AG04449 (cell line): ENCODE measurements around the gene CEP72.

Source experiments
- CTCF ChIA-PET: fragments of 350-600 bp; formaldehyde crosslinking; extraction: SDS; loops from one replicate; lab custom pipeline; 2021; ENCODE audit warnings: antibody characterized with exemption; lab: Yijun Ruan, JAX
- POLR2A ChIA-PET: fragments of 400-600, 350-600 bp; formaldehyde crosslinking; extraction: SDS; loops from one replicate; lab custom pipeline; 2020; ENCODE audit warnings: antibody characterized with exemption, inconsistent platforms; lab: Yijun Ruan, JAX
- DNase-seq: peaks from one replicate; pipeline ENCODE4 v3.0.0-alpha.2; 2010; ENCODE audit warnings: low read depth, low spot score
- H3K4me3 ChIP-seq: 2 replicates; pipeline ENCODE4 v1.5.1; 2011; ENCODE audit warnings: low read depth, mild to moderate bottlenecking, control low read depth, low read length
- TF ChIP-seq, protein P1 (sequence below): IDR thresholded peaks from one replicate; pipeline ENCODE4 v1.5.1; 2011; ENCODE audit warnings: mild to moderate bottlenecking, moderate library complexity, low read length, control low read depth, inconsistent platforms; ENCODE audit not compliant: insufficient read depth; ENCODE audit errors: missing control alignments

CEP72 gene

DNA sequence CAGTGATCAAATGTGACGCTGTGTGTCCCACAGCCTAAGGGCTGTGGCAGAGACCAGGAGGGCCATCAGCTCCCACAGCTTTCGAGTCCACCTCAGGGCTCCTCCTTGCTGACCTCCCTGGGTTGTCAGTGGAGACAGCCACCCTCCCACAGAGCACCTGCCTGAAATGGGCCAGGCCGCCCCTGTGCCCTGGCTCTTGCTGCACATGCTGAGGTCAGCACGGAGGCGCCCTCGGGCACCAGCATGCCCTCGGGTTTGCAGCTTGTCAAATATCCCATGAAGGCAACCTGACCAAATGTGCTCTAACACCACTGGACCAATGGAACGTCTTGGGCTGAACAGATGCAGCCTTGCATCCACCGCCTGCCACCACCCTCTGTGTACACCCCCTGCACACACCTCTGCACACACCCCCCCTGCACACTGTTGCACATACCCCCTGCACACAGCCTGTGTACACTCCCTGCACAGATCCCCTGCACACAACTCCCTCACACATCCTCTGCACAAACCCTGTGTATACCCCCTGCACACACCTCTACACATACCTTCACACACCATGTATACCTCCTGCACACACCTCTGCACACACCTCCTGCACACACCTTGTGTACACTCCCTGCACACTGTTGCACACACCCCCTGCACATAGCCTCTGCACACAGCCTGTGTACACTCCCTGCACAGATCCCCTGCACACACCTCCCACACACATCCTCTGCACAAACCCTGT, 2.0 kb upstream of the CEP72 start:
- ChIA-PET CTCF (no interaction called here), POLR2A (no interaction called here)
- TF ChIP-seq, protein P1, sequence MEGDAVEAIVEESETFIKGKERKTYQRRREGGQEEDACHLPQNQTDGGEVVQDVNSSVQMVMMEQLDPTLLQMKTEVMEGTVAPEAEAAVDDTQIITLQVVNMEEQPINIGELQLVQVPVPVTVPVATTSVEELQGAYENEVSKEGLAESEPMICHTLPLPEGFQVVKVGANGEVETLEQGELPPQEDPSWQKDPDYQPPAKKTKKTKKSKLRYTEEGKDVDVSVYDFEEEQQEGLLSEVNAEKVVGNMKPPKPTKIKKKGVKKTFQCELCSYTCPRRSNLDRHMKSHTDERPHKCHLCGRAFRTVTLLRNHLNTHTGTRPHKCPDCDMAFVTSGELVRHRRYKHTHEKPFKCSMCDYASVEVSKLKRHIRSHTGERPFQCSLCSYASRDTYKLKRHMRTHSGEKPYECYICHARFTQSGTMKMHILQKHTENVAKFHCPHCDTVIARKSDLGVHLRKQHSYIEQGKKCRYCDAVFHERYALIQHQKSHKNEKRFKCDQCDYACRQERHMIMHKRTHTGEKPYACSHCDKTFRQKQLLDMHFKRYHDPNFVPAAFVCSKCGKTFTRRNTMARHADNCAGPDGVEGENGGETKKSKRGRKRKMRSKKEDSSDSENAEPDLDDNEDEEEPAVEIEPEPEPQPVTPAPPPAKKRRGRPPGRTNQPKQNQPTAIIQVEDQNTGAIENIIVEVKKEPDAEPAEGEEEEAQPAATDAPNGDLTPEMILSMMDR = no peak
- no peak overlapping the region for H3K4me3 ChIP-seq
- no peak for DNase-seq

DNA sequence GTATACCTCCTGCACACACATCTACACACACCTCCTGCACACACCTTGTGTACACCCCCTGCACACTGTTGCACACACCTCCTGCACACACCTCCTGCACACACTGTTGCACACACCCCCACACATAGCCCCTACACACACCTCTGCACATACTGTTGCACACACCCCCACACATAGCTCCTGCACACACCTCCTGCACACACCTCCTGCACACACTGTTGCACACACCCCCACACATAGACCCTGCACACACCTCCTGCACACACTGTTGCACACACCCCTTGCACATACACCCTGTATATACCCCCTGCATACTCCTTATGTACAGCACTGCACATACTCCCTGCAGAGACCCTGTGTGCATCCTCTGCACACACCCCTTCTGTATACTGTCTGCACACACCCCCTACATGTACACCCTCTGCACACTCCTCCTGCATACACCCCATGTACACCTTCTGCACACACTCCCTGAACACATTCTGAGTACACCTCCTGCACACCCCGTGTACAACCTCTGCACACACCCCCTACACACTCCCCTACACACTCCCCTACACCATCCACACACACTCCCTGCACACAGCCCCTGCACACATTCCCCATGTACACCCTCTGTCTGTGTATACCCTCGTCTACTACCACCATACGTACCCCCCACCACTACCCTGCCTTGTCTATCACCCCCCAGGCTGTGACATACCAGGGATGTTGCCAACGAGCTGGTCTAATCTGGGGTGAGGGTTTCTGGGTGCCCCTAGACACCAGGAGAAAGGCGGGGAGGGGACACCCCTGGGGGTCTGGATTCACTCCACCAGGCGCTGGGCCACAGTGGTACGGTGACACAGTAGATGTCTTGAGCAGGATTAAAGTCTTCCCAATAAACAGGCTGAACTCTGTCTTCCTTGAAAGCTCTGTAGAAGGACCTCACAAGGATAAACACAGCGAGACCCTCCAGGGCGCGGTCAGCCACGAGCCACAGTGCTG, 1.1 kb upstream of the CEP72 start:
- TF ChIP-seq, protein P1 = no peak
- H3K4me3 ChIP-seq = peak overlapping the region; percentile 84
- DNase-seq = no peak
- CTCF ChIA-PET = no interaction called here
- POLR2A ChIA-PET = no interaction called here

DNA sequence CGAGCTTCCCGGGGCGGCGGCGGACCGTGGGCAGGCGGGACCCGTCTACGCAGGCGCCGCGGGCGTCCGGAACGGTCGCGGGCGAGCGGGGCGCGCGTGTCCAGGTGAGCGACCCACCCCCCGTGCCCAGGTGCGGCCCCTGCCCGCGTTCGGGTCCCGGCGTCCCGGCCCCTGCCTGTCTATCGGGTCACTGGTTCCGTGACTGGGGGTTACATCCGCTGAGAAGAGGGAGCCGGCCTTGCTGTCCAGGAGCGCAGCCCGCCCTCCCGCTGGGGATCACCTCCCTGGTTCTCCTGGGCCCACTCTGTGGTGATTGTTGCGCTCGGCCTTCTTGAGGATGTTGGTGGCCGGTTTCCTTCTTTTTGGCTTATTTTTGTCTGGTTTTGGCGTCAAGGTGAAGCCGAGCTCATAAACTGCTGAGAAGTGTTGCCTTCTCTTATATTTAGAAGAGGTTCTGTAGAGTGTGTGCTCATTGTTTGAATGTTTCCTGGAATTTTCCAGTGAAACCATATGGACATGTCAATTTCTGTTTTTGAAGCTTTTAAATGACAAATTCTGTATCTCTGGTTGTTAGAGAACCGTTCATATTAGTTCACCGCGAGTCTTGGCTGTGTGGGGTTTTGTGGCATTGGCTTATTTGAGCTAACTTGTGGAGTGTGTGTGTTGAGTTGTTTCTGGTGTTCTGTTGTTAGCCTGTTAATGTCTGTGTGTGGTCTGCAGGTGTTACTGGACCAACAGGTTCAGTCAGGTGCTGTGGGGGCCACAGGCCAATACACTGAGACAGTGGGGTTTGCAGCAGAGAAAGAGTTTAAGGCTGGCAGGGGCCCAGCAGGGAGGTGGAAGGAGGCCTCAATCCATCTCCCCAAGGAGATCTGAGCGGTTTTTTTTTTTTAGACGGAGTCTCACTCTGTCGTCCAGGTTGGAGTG, 621 bp downstream of the CEP72 start:
- DNase-seq = no peak
- H3K4me3 ChIP-seq = peak overlapping the region; percentile 84
- TF ChIP-seq, protein P1 = no peak
- POLR2A ChIA-PET = no interaction called here
- CTCF ChIA-PET = interaction anchor here (1.0 kb wide), 1 partner anchor 296 kb away, joined by 3 read pairs; no protein-coding TSS in a partner anchor

DNA sequence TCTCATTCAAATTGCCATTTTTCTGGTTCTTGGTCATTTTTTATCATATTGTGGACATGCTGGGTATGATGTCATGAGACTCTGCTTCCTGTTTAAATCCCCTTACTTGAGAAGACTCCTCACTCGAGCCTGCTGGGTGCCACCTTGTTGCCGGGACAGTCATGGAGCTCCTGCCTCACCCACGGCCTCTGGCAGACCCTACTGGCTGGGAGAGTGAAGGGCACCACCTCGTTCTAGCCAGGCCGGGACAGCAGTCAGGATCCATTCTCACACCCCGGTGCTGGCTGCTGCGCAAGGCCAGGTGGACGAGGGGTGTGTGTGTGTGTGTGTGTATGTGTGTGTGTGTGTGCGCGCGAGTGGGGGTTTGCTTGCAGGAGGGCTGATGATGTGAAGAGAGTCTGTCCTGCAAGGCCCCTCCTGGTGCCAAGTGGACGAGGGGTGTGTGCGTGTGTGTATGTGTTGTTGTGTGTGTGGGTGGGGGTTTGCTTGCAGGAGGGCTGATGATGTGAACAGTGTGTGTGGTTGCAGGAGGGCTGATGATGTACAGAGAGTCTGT, 4.4 kb downstream of the CEP72 start:
- TF ChIP-seq, protein P1 = no peak
- no peak overlapping the region for H3K4me3 ChIP-seq
- ChIA-PET POLR2A (no interaction called here), CTCF (no interaction called here)
- DNase-seq = no peak

DNA sequence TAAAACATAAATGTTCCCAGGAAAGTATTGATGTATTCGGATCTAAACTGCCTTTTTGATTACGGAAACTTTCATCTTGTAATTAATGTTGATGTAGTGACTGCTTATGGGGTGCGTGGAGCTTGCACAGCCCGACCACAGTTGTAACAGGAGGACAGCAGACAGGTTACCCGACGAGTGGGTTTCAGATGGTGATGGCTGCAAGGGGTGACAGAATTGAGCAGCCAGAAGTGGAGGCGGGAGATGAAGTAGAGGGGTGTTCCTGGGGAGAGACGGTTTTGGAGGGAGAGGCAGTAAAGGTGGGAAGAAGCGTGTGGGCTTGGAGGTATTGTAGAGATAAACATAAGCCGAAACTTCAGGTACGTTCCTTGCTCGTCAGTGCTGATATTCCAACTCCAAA, 5.8 kb downstream of the CEP72 start:
- no peak overlapping the region for H3K4me3 ChIP-seq
- DNase-seq = no peak
- CTCF ChIA-PET = no interaction called here
- TF ChIP-seq, protein P1 = no peak
- POLR2A ChIA-PET = no interaction called here
